ENCODE measurements around the gene INVS.

Gene INVS

GRCh38 chr9:100282388-100282719 is 183.3 kb downstream of the INVS start:
- Histone ChIP-seq H3K79me2 (ENCODE audit: insufficient read depth, low read length) (no peaks in the 10 kb centered on the region), H3K36me3 (ENCODE audit: insufficient read depth, low read length) (peaks cover 31% of the 10 kb centered on the region)

GRCh38 chr9:100284247-100284646 is 185.2 kb downstream of the INVS start:
- TF ChIP-seq CTCF (IDR thresholded peaks at IDR 0.05; ENCODE audit: low read length): no peak
- no peaks in the 10 kb centered on the region for H3K4me1 ChIP-seq (ENCODE audit: insufficient read depth, low read length, severe bottlenecking)
- H3K27me3 ChIP-seq (ENCODE audit: insufficient read depth, low read length): no peaks in the 10 kb centered on the region
- H4K20me1 ChIP-seq (ENCODE audit: insufficient read depth, low read length): no peaks in the 10 kb centered on the region
- H3K9ac ChIP-seq (ENCODE audit: low read length): no peak overlapping the region
- no peaks in the 10 kb centered on the region for H3K9me2 ChIP-seq (ENCODE audit: low read depth, low read length)
- no peaks in the 10 kb centered on the region for H3K79me2 ChIP-seq (ENCODE audit: insufficient read depth, low read length)
- no peak overlapping the region for H3K4me3 ChIP-seq (ENCODE audit: low read depth, low read length, poor library complexity, severe bottlenecking)
- H3K4me2 ChIP-seq (ENCODE audit: low read length): no peak overlapping the region
- peaks cover 8% of the 10 kb centered on the region; the same call in 1 of the 2 replicates for H3K9me3 ChIP-seq (ENCODE audit: low read length)
- no peak overlapping the region for H3K27ac ChIP-seq (ENCODE audit: low read depth, low read length, poor library complexity, severe bottlenecking)
- peaks cover 49% of the 10 kb centered on the region for H3K36me3 ChIP-seq (ENCODE audit: insufficient read depth, low read length)
- H3F3A ChIP-seq (ENCODE audit: insufficient read depth, low read length): no peaks in the 10 kb centered on the region
- H2AFZ ChIP-seq (ENCODE audit: low read length): no peak overlapping the region

More at GRCh38 chr9:100282388-100282719, 183.3 kb downstream of the INVS start:
- Histone ChIP-seq H3K9me3 (ENCODE audit: low read length) (0 out of 2 replicates have a peak, but pooled peaks cover 4% of the 10 kb centered on the region), H4K20me1 (ENCODE audit: insufficient read depth, low read length) (no peaks in the 10 kb centered on the region), H3K4me2 (ENCODE audit: low read length) (no peak overlapping the region), H2AFZ (ENCODE audit: low read length) (no peak overlapping the region), H3K9ac (ENCODE audit: low read length) (no peak overlapping the region), H3F3A (ENCODE audit: insufficient read depth, low read length) (no peaks in the 10 kb centered on the region), H3K9me2 (ENCODE audit: low read depth, low read length) (no peaks in the 10 kb centered on the region), H3K27me3 (ENCODE audit: insufficient read depth, low read length) (no peaks in the 10 kb centered on the region), H3K4me3 (ENCODE audit: low read depth, low read length, poor library complexity, severe bottlenecking) (no peak overlapping the region), H3K4me1 (ENCODE audit: insufficient read depth, low read length, severe bottlenecking) (no peaks in the 10 kb centered on the region), H3K27ac (ENCODE audit: low read depth, low read length, poor library complexity, severe bottlenecking) (no peak overlapping the region)
- TF ChIP-seq CTCF (IDR thresholded peaks at IDR 0.05; ENCODE audit: low read length) (no peak), EZH2 (IDR thresholded peaks at IDR 0.05; ENCODE audit: borderline replicate concordance, low read length) (no peak)

GRCh38 chr9:100285080-100285479 is 186.0 kb downstream of the INVS start:
- H3K79me2 ChIP-seq (ENCODE audit: insufficient read depth, low read length): no peaks in the 10 kb centered on the region
- H3F3A ChIP-seq (ENCODE audit: insufficient read depth, low read length): no peaks in the 10 kb centered on the region
- H3K9me2 ChIP-seq (ENCODE audit: low read depth, low read length): no peaks in the 10 kb centered on the region
- no peak overlapping the region for H3K27ac ChIP-seq (ENCODE audit: low read depth, low read length, poor library complexity, severe bottlenecking)
- no peak overlapping the region for H3K9ac ChIP-seq (ENCODE audit: low read length)
- H2AFZ ChIP-seq (ENCODE audit: low read length): no peak overlapping the region
- H3K4me3 ChIP-seq (ENCODE audit: low read depth, low read length, poor library complexity, severe bottlenecking): no peak overlapping the region
- no peaks in the 10 kb centered on the region for H4K20me1 ChIP-seq (ENCODE audit: insufficient read depth, low read length)
- H3K36me3 ChIP-seq (ENCODE audit: insufficient read depth, low read length): peaks cover 58% of the 10 kb centered on the region
- peaks cover 8% of the 10 kb centered on the region; the same call in 1 of the 2 replicates for H3K9me3 ChIP-seq (ENCODE audit: low read length)
- no peaks in the 10 kb centered on the region for H3K4me1 ChIP-seq (ENCODE audit: insufficient read depth, low read length, severe bottlenecking)
- no peak overlapping the region for H3K4me2 ChIP-seq (ENCODE audit: low read length)
- TF ChIP-seq EZH2 (IDR thresholded peaks at IDR 0.05; ENCODE audit: borderline replicate concordance, low read length): no peak
- no peak for TF ChIP-seq CTCF (IDR thresholded peaks at IDR 0.05; ENCODE audit: low read length)
- no peaks in the 10 kb centered on the region for H3K27me3 ChIP-seq (ENCODE audit: insufficient read depth, low read length)

All from OCI-LY1 (cell line).